Measurements from ENCODE around the gene GPC6.

DNA sequence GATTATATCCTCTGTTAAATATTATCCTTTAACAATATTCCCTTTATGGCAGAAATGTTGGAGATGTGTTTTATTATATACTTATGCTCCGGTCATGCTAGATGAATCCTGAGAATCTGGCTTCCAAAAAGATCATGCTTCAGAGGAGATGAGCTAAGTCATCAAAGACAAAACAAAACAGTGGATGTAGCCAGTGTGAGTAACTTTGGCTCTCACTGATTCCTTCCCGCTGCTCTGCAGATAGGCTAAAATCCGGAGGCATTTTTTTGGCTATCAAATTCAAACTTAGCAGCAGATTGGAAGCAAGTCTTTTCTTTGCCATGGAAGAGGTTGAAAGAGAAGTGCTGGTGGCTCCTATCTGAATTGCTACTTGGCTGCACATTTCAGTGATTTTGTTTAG is 295.9 kb downstream of the GPC6 start:
- TF ChIP-seq, protein P1, sequence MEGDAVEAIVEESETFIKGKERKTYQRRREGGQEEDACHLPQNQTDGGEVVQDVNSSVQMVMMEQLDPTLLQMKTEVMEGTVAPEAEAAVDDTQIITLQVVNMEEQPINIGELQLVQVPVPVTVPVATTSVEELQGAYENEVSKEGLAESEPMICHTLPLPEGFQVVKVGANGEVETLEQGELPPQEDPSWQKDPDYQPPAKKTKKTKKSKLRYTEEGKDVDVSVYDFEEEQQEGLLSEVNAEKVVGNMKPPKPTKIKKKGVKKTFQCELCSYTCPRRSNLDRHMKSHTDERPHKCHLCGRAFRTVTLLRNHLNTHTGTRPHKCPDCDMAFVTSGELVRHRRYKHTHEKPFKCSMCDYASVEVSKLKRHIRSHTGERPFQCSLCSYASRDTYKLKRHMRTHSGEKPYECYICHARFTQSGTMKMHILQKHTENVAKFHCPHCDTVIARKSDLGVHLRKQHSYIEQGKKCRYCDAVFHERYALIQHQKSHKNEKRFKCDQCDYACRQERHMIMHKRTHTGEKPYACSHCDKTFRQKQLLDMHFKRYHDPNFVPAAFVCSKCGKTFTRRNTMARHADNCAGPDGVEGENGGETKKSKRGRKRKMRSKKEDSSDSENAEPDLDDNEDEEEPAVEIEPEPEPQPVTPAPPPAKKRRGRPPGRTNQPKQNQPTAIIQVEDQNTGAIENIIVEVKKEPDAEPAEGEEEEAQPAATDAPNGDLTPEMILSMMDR (conservative IDR thresholded peaks at IDR 0.05): no peak
- no peak for TF ChIP-seq EZH2 (IDR thresholded peaks at IDR 0.05; ENCODE audit: low read depth)
